ENCODE measurements around the gene CAMSAP1.

GRCh38 chr9:135799261-135799660 is 108.1 kb downstream of the CAMSAP1 start:
- TF ChIP-seq EZH2phosphoT487 (IDR thresholded peaks at IDR 0.05; ENCODE audit: insufficient read depth, low read depth) (no peak), EZH2 (IDR thresholded peaks at IDR 0.05; ENCODE audit: insufficient read depth, poor library complexity, severe bottlenecking) (no peak)

Measured in GM23248 (cell line).